ENCODE measurements around the gene KLRC3.
"Not testable (repeated sequence)": the region's sequence is repeated elsewhere in the genome, so short reads cannot be mapped to it uniquely, and the experiment has no call there.

DNA sequence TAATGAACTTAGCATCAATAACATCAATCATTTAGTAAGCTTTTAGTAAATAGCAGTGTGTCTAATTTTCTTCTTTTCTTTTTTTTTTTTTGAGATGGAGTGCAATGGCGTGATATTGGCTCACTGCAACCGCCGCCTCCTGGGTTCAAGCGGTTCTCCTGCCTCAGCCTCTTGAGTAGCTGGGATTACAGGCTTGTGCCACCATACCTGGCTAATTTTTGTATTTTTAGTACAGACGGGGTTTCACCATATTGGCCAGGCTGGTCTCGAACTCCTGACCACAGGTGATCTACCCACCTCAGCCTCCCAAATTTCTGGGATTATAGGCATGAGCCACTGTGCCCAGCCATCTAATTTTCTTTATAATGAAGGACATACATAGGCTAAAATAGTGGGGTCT is 32.9 kb downstream of the KLRC3 start:
- not testable (repeated sequence) for TF ChIP-seq TAF1 (conservative IDR thresholded peaks at IDR 0.05); RAD21 (IDR thresholded peaks at IDR 0.05); SP1 (IDR thresholded peaks at IDR 0.05)
- TF ChIP-seq, protein P1, sequence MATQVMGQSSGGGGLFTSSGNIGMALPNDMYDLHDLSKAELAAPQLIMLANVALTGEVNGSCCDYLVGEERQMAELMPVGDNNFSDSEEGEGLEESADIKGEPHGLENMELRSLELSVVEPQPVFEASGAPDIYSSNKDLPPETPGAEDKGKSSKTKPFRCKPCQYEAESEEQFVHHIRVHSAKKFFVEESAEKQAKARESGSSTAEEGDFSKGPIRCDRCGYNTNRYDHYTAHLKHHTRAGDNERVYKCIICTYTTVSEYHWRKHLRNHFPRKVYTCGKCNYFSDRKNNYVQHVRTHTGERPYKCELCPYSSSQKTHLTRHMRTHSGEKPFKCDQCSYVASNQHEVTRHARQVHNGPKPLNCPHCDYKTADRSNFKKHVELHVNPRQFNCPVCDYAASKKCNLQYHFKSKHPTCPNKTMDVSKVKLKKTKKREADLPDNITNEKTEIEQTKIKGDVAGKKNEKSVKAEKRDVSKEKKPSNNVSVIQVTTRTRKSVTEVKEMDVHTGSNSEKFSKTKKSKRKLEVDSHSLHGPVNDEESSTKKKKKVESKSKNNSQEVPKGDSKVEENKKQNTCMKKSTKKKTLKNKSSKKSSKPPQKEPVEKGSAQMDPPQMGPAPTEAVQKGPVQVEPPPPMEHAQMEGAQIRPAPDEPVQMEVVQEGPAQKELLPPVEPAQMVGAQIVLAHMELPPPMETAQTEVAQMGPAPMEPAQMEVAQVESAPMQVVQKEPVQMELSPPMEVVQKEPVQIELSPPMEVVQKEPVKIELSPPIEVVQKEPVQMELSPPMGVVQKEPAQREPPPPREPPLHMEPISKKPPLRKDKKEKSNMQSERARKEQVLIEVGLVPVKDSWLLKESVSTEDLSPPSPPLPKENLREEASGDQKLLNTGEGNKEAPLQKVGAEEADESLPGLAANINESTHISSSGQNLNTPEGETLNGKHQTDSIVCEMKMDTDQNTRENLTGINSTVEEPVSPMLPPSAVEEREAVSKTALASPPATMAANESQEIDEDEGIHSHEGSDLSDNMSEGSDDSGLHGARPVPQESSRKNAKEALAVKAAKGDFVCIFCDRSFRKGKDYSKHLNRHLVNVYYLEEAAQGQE (IDR thresholded peaks at IDR 0.05), result not testable (repeated sequence)
- TF ChIP-seq, protein P2, sequence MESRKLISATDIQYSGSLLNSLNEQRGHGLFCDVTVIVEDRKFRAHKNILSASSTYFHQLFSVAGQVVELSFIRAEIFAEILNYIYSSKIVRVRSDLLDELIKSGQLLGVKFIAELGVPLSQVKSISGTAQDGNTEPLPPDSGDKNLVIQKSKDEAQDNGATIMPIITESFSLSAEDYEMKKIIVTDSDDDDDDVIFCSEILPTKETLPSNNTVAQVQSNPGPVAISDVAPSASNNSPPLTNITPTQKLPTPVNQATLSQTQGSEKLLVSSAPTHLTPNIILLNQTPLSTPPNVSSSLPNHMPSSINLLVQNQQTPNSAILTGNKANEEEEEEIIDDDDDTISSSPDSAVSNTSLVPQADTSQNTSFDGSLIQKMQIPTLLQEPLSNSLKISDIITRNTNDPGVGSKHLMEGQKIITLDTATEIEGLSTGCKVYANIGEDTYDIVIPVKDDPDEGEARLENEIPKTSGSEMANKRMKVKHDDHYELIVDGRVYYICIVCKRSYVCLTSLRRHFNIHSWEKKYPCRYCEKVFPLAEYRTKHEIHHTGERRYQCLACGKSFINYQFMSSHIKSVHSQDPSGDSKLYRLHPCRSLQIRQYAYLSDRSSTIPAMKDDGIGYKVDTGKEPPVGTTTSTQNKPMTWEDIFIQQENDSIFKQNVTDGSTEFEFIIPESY (IDR thresholded peaks at IDR 0.05), result not testable (repeated sequence)
- TF ChIP-seq, protein P3, sequence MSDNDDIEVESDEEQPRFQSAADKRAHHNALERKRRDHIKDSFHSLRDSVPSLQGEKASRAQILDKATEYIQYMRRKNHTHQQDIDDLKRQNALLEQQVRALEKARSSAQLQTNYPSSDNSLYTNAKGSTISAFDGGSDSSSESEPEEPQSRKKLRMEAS (IDR thresholded peaks at IDR 0.05), result not testable (repeated sequence)
- TF ChIP-seq, protein P4, sequence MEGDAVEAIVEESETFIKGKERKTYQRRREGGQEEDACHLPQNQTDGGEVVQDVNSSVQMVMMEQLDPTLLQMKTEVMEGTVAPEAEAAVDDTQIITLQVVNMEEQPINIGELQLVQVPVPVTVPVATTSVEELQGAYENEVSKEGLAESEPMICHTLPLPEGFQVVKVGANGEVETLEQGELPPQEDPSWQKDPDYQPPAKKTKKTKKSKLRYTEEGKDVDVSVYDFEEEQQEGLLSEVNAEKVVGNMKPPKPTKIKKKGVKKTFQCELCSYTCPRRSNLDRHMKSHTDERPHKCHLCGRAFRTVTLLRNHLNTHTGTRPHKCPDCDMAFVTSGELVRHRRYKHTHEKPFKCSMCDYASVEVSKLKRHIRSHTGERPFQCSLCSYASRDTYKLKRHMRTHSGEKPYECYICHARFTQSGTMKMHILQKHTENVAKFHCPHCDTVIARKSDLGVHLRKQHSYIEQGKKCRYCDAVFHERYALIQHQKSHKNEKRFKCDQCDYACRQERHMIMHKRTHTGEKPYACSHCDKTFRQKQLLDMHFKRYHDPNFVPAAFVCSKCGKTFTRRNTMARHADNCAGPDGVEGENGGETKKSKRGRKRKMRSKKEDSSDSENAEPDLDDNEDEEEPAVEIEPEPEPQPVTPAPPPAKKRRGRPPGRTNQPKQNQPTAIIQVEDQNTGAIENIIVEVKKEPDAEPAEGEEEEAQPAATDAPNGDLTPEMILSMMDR (IDR thresholded peaks at IDR 0.05; ENCODE audit: low read depth, low read length, missing input control), result not testable (repeated sequence)
